ENCODE measurements around the gene SLC3A2.
A peak's percentile ranks its signal among the peaks of the same experiment; 100 is the strongest.
"Not testable (repeated sequence)": the region's sequence is repeated elsewhere in the genome, so short reads cannot be mapped to it uniquely, and the experiment has no call there.

SLC3A2 gene

DNA sequence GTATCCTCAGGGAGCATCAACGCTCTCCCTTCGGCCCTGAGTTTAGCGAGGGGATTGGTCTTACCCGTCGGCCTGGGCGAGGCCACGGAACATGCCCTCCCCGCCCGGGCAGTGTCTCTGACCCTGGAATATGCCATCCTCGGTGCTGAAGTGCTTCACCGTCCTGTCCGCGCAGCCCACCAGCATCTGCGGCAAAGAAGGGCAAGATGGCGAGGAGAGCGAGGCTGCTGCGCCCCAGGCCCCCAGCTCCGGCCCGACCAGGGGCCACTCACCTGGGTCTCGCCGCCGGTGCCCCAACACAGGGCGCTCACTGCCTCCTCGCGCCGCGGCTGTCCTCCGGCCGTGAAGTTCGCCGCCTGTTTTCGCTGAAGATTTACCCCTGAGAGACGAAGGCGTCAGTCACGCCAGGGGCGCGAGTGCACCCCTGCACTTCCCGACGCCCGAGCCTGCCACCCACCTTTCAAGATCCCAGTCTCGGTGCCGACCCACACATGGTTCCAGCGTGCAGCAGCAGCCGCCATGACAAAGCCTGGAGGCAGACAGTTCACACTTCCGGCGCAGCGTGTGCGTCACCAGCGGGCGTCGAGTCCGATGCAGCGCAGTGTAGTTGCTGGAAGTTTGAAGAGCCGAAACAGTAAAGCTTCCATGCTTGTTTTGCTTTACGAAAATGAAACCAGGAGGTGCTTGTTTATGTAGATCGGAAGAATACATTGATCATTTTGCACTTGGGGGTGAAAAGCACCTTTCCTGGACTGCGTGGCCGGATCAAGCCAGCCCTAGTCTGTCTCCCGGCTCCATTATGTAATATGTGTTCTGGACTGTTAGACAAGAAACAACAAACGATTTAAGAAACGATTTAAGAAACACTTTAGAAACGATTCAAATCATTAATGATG lies 41.4 kb upstream of the SLC3A2 start, which contains the start of gene WDR74:
TSS of gene WDR74 (minus strand) at position 541 of the 896 bp plus-strand sequence. CDS start at position 521, 20 bp downstream.
- H3K4me3 ChIP-seq (ENCODE audit: low read length) = peak within 1 kb of the TSS; percentile 97
- DNase-seq (ENCODE audit: low read depth) = peak; percentile 95

DNA sequence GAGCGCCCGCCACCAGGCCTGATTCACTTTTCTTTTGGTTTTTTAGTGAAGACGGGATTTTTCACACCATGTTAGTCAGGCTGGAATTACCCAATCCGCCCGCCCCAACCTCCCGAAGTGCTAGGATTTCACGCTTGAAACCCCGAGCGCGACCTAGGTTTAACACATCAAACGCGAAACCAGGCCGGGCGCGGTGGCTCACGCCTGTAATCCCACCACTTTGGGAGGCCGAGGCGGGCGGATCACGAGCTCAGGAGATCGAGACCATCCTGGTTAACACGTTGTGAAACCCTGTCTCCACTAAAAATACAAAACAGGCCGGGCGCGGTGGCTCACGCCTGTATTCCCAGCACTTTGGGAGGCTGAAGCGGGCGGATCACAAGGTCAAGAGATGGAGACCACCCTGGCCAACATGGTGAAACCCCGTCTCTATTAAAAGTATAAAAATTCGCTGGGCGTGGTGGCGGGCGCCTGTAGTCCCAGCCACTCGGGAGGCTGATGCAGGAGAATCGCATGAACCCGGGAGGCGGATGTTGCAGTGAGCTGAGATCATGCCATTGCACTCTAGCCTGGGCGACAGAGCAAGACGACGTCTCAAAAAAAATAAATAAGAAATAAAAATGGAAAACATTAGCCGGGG lies 39.9 kb upstream of the SLC3A2 start:
- DNase-seq (ENCODE audit: low read depth) = peak; percentile 83
- H3K4me3 ChIP-seq (ENCODE audit: low read length) = peak overlapping the region; percentile 97

More for the DNA sequence above, 41.4 kb upstream of the SLC3A2 start, which contains the start of gene WDR74:
- TF ChIP-seq, protein P1, sequence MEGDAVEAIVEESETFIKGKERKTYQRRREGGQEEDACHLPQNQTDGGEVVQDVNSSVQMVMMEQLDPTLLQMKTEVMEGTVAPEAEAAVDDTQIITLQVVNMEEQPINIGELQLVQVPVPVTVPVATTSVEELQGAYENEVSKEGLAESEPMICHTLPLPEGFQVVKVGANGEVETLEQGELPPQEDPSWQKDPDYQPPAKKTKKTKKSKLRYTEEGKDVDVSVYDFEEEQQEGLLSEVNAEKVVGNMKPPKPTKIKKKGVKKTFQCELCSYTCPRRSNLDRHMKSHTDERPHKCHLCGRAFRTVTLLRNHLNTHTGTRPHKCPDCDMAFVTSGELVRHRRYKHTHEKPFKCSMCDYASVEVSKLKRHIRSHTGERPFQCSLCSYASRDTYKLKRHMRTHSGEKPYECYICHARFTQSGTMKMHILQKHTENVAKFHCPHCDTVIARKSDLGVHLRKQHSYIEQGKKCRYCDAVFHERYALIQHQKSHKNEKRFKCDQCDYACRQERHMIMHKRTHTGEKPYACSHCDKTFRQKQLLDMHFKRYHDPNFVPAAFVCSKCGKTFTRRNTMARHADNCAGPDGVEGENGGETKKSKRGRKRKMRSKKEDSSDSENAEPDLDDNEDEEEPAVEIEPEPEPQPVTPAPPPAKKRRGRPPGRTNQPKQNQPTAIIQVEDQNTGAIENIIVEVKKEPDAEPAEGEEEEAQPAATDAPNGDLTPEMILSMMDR (IDR thresholded peaks at IDR 0.05; ENCODE audit: insufficient read depth, low read depth, low read length, missing control alignments) = no peak

DNA sequence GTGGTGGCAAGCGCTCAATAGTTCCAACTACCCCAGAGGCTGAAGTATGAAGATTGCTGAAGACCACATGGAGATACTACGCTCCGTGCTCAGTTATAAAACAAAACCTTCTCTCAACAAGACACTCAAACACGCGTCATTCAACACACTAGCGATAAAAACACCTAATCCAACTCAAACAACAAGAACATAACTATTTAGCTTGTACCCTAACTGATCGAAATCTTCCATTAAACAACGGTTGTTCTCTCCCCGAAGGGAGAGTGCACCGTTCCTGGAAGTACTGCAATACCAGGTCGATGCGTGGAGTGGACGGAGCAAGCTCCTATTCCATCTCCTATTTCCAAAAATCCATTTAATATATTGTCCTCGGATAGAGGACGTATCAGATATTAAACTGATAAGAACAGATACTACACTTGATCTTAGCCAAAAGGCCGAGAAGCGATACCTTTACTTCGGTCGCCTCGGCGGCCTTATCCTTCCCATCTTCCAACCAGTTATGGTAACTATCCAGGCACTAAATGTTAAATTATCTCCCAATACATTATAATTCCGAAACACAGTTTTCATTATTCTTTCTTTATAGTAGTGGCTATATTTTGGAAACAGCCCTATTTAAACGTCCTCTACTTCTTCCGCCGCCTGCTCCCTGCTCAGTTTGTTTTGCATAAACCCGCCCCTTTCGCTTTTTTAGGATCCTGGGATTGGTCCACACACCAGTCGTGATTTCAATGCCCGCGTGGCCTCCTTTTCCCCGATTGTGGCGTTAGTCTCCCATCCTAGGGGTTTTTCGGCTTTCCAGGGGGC lies 39.1 kb upstream of the SLC3A2 start:
- peak overlapping the region; percentile 97 for H3K4me3 ChIP-seq (ENCODE audit: low read length)
- TF ChIP-seq, protein P1 (IDR thresholded peaks at IDR 0.05; ENCODE audit: insufficient read depth, low read depth, low read length, missing control alignments) = no peak
- DNase-seq (ENCODE audit: low read depth) = peak; percentile 97

DNA sequence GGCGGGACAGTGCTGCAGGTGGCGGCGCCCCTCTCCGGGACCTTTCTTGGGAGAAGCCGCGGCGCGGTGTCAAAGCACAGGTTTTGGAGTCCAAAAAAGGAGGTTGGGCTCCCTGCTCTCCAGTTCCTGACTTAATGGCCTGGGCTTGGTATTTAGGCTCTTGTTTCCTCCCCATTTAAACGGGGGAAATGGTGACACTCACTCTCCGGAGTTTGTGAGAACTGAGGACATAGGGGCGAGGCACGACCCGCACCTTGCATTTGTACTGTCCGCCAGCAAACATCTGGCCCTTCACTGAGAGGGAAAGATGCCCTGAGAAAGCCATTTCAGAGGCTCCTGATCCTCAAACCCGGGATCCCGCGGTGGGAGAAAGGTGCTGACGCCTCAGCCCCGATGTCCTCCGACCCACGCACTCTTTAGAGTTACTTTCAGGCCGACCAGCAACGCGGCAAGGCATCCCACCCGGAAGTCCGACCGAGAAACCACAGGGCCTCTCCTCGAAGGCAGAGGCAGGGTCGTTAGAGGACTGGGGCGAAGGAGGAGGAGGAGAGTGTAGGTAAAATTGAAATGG lies 38.4 kb upstream of the SLC3A2 start:
- TF ChIP-seq, protein P1 (IDR thresholded peaks at IDR 0.05; ENCODE audit: insufficient read depth, low read depth, low read length, missing control alignments) = no peak
- H3K4me3 ChIP-seq (ENCODE audit: low read length) = peak overlapping the region; percentile 38
- no peak for DNase-seq (ENCODE audit: low read depth)

DNA sequence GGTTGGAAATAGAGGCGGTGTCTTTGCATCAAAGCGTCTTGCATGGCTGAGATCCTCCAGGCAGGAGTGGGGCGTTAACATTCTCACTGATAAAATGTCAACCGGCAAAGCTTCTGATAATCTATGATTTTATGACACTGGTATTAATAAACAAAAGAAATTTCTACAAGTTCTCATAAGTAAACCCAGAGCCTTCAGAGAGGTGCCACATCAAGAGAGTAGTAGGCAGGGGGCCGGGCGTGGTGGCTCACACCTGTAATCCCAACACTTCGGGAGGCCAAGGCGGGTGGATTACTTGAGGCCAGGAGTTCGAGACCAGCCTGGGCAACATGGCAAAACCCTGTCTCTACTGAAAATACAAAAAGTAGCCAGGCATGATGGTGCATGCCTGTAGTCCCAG lies 37.8 kb upstream of the SLC3A2 start:
- not testable (repeated sequence) for H3K4me3 ChIP-seq (ENCODE audit: low read length); DNase-seq (ENCODE audit: low read depth)

DNA sequence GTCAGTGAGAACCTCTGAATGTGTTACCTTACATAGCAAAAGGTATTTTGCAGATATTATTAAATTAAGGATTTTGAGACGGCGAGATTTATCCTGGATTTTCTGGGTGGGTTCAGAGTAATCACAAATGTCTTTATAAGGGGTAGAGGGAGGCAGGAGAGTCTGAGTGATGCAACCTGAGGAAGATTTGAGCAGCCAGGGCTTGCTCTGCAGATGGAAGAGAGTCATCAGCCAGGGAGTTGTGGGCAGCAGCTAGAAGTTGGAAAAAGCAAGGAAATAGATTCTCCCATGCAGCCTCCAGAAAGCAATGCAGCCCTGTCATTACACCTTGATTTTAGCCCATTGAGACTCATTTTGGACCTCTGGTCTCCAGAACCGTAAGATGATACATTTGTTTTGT lies 37.2 kb upstream of the SLC3A2 start:
- DNase-seq (ENCODE audit: low read depth) = no peak
- TF ChIP-seq, protein P1 (IDR thresholded peaks at IDR 0.05; ENCODE audit: insufficient read depth, low read depth, low read length, missing control alignments) = no peak
- no peak overlapping the region for H3K4me3 ChIP-seq (ENCODE audit: low read length)

DNA sequence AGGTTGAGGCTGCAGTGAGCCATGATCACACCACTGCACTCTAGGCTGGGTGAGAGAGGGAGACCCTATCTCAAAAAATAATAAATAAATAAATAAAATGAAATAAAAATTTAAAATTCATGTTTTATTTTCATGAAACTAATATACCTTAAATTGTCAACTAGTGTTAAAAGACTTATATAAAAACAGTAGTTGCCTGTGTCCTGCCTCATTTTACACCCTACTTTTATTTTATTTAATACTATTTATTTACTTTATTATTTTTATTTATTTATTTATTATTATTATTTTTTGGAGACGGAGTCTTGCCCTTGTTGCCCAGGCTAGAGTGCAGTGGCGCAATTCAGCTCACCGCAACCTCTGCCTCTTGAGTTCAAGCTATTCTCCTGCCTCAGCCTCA lies 36.5 kb upstream of the SLC3A2 start:
- no peak for DNase-seq (ENCODE audit: low read depth)
- TF ChIP-seq, protein P1 (IDR thresholded peaks at IDR 0.05; ENCODE audit: insufficient read depth, low read depth, low read length, missing control alignments) = no peak

More for the DNA sequence above, 36.5 kb upstream of the SLC3A2 start:
- H3K4me3 ChIP-seq (ENCODE audit: low read length) = no peak overlapping the region
